ENCODE measurements around the gene TP53INP2. TPM values are rescaled to one million over a fixed set of nuclear protein-coding genes. Genes with fewer than 3 reads are reported as not detected.

Gene TP53INP2
- total and polyA plus RNA-seq, 9 of the 15 experiments (the other 6 are each of a cell fraction or from before 2014, with no cell fraction given) = 0.43 to 5.0 (median 1.3) TPM

- TF ChIP-seq NKRF (IDR thresholded peaks at IDR 0.05; ENCODE audit: borderline replicate concordance) = peak; percentile 80
- TF ChIP-seq ZBTB40 (IDR thresholded peaks at IDR 0.05) = peak; percentile 74
- no peak for TF ChIP-seq ZBTB40 (CRISPR knock-in tag; IDR thresholded peaks at IDR 0.05)
- TF ChIP-seq ATF2 (CRISPR knock-in tag; IDR thresholded peaks at IDR 0.05) = no peak
- no peak for TF ChIP-seq ZNF41 (CRISPR knock-in tag; conservative IDR thresholded peaks at IDR 0.05)
- no peak for TF ChIP-seq KHSRP (IDR thresholded peaks at IDR 0.05)
- TF ChIP-seq TRIM24 (IDR thresholded peaks at IDR 0.05) = 0 out of 4 replicates have a peak, but pooled peaks of 1 of the 2 experiments have one; percentile 17
- TF ChIP-seq BHLHE40 (IDR thresholded peaks at IDR 0.05; ENCODE audit: low read length) = no peak
- TF ChIP-seq SP1 (CRISPR knock-in tag; IDR thresholded peaks at IDR 0.05) = peak; percentile 41
- no peak for TF ChIP-seq HEY1 (CRISPR knock-in tag; IDR thresholded peaks at IDR 0.05; ENCODE audit: borderline replicate concordance)
- TF ChIP-seq CTBP1 (IDR thresholded peaks at IDR 0.05; ENCODE audit: borderline replicate concordance) = peak; percentile 21; the same call in 1 of the 2 replicates
- 0 out of 2 replicates have a peak, but pooled peaks have one; percentile 51 for TF ChIP-seq OTX1 (CRISPR knock-in tag; IDR thresholded peaks at IDR 0.05)
- TF ChIP-seq POLR2AphosphoS2 (IDR thresholded peaks at IDR 0.05; ENCODE audit: low read length) = no peak
- TF ChIP-seq SMC3 (conservative IDR thresholded peaks at IDR 0.05; ENCODE audit: insufficient read depth, low read depth, low read length) = no peak
- TF ChIP-seq SMARCE1 (IDR thresholded peaks at IDR 0.05) = peak; percentile 59; the same call in 1 of the 2 replicates
These were observed 544 bp upstream of the TP53INP2 start (continued) for GRCh38 chr20:34703424-34704176.
